Chondrocyte (in vitro differentiated cells): ENCODE results near the gene RANBP17. TPM values are rescaled to one million over a fixed set of nuclear protein-coding genes. Genes with fewer than 3 reads are reported as not detected.

Source experiments
- DNase-seq: peaks from one replicate; pipeline ENCODE4 v3.0.0; 2021; ENCODE audit warnings: mixed read lengths, low spot score
- H3K27ac Mint-ChIP-seq: one replicate; pipeline ENCODE4 v1.8.0; 2021; ENCODE audit warnings: mild to moderate bottlenecking, moderate library complexity, mixed read lengths; ENCODE audit not compliant: unreplicated experiment
- H3K27me3 Mint-ChIP-seq: 2 replicates; pipeline ENCODE4 v1.8.0; 2021; ENCODE audit warnings: low read depth, mixed read lengths
- H3K36me3 Mint-ChIP-seq: 2 replicates; pipeline ENCODE4 v1.8.0; 2021; ENCODE audit warnings: low read depth, mixed read lengths
- H3K4me1 Mint-ChIP-seq: 2 replicates; pipeline ENCODE4 v1.8.0; 2021; ENCODE audit warnings: low read depth, mild to moderate bottlenecking, mixed read lengths
- H3K4me3 Mint-ChIP-seq: one replicate; pipeline ENCODE4 v1.8.0; 2021; ENCODE audit warnings: mild to moderate bottlenecking, moderate library complexity, mixed read lengths; ENCODE audit not compliant: unreplicated experiment
- H3K9me3 Mint-ChIP-seq: 2 replicates; pipeline ENCODE4 v1.8.0; 2021; ENCODE audit warnings: low read depth, mixed read lengths
- total RNA-seq: library from RNA; stranded (reverse); gene quantifications from 3 replicates; pipeline ENCODE4 v1.2.1, GENCODE V29; 2021
- TF ChIP-seq, protein P1 (sequence below): fragments of 200-600 bp; sonication (generic); IDR thresholded peaks from 2 replicates; pipeline ENCODE4 v1.5.0; 2021; ENCODE audit warnings: antibody characterized with exemption, mild to moderate bottlenecking, moderate library complexity

RANBP17 gene
- total RNA-seq, 1 donor from 2014 or later = 24.5 TPM

DNA sequence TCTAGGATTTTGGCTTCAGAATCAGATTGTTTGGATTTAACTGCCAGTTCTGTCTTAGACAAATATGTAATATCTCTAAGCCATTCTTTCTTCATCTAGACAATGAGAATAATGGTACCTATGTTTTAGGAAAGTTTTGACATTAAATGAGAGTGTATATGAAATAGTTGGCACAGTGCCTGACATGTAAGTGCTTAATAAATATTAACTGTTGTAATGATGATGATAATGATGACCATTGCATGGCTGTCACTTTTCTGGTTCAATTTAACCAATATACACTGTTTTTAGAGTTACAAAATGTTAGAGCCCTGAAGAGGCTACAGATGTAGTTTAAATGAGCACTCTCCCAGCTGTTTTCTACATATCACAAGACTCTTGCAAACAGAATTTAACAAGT lies 131.7 kb downstream of the RANBP17 start:
- DNase-seq = no peak
- peaks cover 1% of the 10 kb centered on the region for H3K36me3 Mint-ChIP-seq
- TF ChIP-seq, protein P1, sequence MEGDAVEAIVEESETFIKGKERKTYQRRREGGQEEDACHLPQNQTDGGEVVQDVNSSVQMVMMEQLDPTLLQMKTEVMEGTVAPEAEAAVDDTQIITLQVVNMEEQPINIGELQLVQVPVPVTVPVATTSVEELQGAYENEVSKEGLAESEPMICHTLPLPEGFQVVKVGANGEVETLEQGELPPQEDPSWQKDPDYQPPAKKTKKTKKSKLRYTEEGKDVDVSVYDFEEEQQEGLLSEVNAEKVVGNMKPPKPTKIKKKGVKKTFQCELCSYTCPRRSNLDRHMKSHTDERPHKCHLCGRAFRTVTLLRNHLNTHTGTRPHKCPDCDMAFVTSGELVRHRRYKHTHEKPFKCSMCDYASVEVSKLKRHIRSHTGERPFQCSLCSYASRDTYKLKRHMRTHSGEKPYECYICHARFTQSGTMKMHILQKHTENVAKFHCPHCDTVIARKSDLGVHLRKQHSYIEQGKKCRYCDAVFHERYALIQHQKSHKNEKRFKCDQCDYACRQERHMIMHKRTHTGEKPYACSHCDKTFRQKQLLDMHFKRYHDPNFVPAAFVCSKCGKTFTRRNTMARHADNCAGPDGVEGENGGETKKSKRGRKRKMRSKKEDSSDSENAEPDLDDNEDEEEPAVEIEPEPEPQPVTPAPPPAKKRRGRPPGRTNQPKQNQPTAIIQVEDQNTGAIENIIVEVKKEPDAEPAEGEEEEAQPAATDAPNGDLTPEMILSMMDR = no peak
- peaks cover 2% of the 10 kb centered on the region for H3K9me3 Mint-ChIP-seq
- H3K4me1 Mint-ChIP-seq = no peaks in the 10 kb centered on the region
- H3K27ac Mint-ChIP-seq = no peak overlapping the region
- no peaks in the 10 kb centered on the region for H3K27me3 Mint-ChIP-seq
- no peak overlapping the region for H3K4me3 Mint-ChIP-seq

DNA sequence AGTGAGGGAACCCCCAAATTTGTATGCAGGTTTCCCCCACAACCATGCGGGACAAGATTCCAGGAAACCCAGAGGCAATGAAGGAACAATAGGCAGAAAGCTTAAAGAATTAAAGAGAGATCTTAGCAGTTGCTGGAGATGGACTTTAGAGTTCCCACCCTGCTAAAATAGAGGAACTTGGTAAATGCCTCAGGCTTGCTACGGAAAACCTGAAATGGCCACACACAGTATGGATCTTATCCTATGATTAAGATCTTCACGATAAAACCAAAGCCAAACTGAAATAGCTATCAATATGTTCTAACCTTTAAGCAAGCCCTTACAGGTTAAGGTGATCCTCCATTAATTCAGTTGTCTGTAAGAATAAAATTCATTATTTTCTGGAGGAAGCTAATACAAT lies 148.3 kb downstream of the RANBP17 start:
- H3K4me1 Mint-ChIP-seq = no peaks in the 10 kb centered on the region
- H3K27ac Mint-ChIP-seq = no peak overlapping the region
- no peak overlapping the region for H3K4me3 Mint-ChIP-seq
- TF ChIP-seq, protein P1 = no peak
- peaks cover 9% of the 10 kb centered on the region for H3K9me3 Mint-ChIP-seq
- peaks cover 2% of the 10 kb centered on the region for H3K36me3 Mint-ChIP-seq
- no peaks in the 10 kb centered on the region for H3K27me3 Mint-ChIP-seq
- DNase-seq = no peak

- Mint-ChIP-seq H3K36me3 (peaks cover 3% of the 10 kb centered on the region), H3K27me3 (no peaks in the 10 kb centered on the region), H3K9me3 (peaks cover 9% of the 10 kb centered on the region), H3K4me3 (no peak overlapping the region), H3K4me1 (no peaks in the 10 kb centered on the region), H3K27ac (no peak overlapping the region)
- no peak for DNase-seq
- TF ChIP-seq, protein P1 = no peak
Observed at GRCh38 chr5:171010816-171011215, 149.0 kb downstream of the RANBP17 start.

- Mint-ChIP-seq H3K27me3 (no peaks in the 10 kb centered on the region), H3K9me3 (peaks cover 27% of the 10 kb centered on the region), H3K4me1 (no peaks in the 10 kb centered on the region), H3K27ac (no peak overlapping the region), H3K36me3 (peaks cover 16% of the 10 kb centered on the region), H3K4me3 (no peak overlapping the region)
- TF ChIP-seq, protein P1 = no peak
- DNase-seq = no peak
Observed at GRCh38 chr5:171023508-171023907, 161.7 kb downstream of the RANBP17 start.

DNA sequence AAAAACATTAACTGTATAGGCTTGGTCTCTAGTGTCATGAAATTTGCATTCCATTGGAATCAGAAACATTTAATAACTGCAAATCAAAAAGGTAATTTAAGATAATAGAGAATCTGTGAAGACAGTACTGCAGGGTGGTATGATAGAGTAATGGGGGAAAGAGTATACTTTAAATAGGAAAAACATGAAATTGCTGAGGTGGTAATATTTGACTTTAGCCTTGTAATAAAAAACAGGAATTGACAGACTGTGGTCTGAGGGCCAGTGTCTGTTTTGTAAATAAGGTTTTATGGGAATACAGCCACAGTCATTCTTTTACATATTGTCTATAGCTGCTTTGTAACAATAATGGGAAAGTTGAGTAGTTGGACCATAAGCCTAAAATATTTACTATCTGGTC lies 162.3 kb downstream of the RANBP17 start:
- Mint-ChIP-seq H3K27me3 (no peaks in the 10 kb centered on the region), H3K36me3 (peaks cover 12% of the 10 kb centered on the region), H3K27ac (no peak overlapping the region), H3K4me1 (no peaks in the 10 kb centered on the region), H3K4me3 (no peak overlapping the region), H3K9me3 (peaks cover 22% of the 10 kb centered on the region)
- TF ChIP-seq, protein P1 = no peak
- DNase-seq = no peak
